Activated CD4-positive, alpha-beta T cell treated with anti-CD3 and anti-CD28 coated beads, Interleukin-2, amount 50 U/mL, for 48 hours (primary cell): ENCODE results near the gene SAMD4A.

ENCODE experiments used
- DNase-seq, 2 experiments: peaks; one replicate each; pipeline ENCODE4 v3.0.0-alpha.2; 2020

The SAMD4A gene

DNA sequence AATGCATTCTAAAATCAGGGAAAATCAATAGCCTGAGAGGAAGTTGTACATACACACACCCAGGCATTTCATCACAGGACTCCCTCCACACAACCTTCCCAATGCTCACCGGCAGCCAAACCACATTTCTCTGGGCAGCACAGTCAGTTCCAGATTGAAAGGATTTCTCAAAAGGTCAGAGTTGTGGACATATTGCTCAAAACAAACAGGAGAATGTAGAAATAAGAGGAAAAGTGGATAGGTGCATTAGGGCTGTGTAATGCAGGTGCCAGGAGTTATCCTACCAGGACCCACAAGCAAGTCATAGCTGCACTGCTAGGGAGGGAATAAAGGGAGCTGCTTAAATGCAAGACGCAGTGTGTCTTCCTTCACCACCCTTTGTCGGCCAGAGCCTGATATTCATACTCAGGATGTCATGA lies 272.8 kb downstream of the SAMD4A start:
- no peak for DNase-seq

DNA sequence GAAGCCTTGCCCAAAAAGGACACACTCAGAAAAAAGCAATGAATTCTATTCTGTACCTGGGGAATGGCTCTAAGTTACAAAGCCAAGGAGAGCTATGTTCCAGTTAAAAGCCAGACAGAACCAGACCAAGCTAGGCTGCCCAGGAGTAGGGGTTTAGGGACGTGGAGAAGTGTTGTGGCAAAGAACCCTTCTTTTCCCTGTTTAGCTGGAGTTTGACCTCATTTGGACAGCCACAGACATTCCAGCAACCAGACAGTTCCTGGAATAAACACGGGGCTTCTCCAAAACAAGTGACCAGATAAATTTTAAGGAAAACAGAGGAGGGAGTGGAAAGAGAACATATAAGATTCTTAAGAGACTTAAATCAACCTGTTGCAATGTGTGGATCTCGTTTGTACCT lies 273.4 kb downstream of the SAMD4A start:
- DNase-seq = no peak

DNA sequence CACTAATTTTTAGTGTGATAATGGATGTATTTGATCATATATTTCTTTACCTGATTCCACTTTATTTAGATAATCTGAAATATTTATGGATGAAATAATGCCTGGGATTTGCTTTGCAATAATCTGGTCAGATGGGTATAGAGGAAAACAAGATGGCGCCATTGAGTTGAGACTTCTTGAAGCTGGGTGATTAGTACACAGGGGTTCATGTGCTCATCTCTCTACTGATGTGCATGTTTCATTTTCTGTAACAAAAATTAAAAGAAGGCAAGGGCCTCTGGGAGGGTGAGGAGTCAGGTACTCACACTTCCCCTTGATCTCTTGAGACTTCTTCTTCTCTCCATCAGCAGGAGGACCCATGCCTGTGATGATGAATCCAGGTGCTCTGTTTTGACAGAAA lies 273.9 kb downstream of the SAMD4A start:
- no peak for DNase-seq
